Suprapubic skin (tissue), 4 donors: ENCODE results near the gene CCDC27. TPM values are rescaled to one million over a fixed set of nuclear protein-coding genes. Genes with fewer than 3 reads are reported as not detected.
"Not testable (repeated sequence)": the region's sequence is repeated elsewhere in the genome, so short reads cannot be mapped to it uniquely, and the experiment has no call there.

Experiments used
- DNase-seq, 2 donors: peaks; one replicate each; pipeline ENCODE4 v3.0.0-alpha.2; 2019; ENCODE audit warnings: low spot score in 2 of 2
- H3K27ac ChIP-seq: fragments of 200-600 bp; sonication (generic); one replicate; pipeline ENCODE4 v1.5.1; 2019
- H3K27me3 ChIP-seq: fragments of 200-600 bp; sonication (generic); one replicate; pipeline ENCODE4 v1.5.1; 2019
- H3K36me3 ChIP-seq: fragments of 200-600 bp; sonication (generic); one replicate; pipeline ENCODE4 v1.5.1; 2019
- H3K4me1 ChIP-seq: fragments of 200-600 bp; sonication (generic); one replicate; pipeline ENCODE4 v1.5.1; 2019
- H3K4me3 ChIP-seq: fragments of 200-600 bp; sonication (generic); one replicate; pipeline ENCODE4 v1.5.1; 2019; ENCODE audit warnings: mild to moderate bottlenecking
- H3K9me3 ChIP-seq: fragments of 200-600 bp; sonication (generic); one replicate; pipeline ENCODE4 v1.5.1; 2019
- EP300 ChIP-seq: sonication (generic); formaldehyde crosslinking; IDR thresholded peaks from one replicate; pipeline ENCODE4 v1.6.1; 2017; ENCODE audit warnings: antibody characterized with exemption
- POLR2A ChIP-seq, 2 donors: fragments of 450-650 bp; IDR thresholded peaks; one replicate each; pipeline ENCODE4 v1.6.1; 2017; ENCODE audit warnings: antibody characterized with exemption in 2 of 2, mild to moderate bottlenecking in 2 of 2, moderate library complexity in 2 of 2
- POLR2AphosphoS5 ChIP-seq, 3 donors: sonication (generic); formaldehyde crosslinking; IDR thresholded peaks; one replicate each; pipeline ENCODE4 v1.6.1; 2017; ENCODE audit warnings: antibody characterized with exemption in 3 of 3
- WGBS: methylation state at CpG from one replicate; pipeline ENCODE4 v1.1.5; 2018; 5-methylcytosine and 5-hydroxymethylcytosine counted together
- total RNA-seq, 4 donors: library from RNA; depleted of rRNA; stranded (reverse); fragments of >200 nt; gene quantifications; one replicate each; pipeline ENCODE4 v1.1.0, GENCODE V29; 2016
- TF ChIP-seq, protein P1 (sequence below), 2 donors: fragments of 200-600 bp in 1 of 2; fragments of 450-650 bp in 1 of 2; sonication (generic) in 1 of 2; IDR thresholded peaks; one replicate each; pipeline ENCODE4 v1.5.1; 2016 to 2019; ENCODE audit warnings: antibody characterized with exemption in 2 of 2, mild to moderate bottlenecking in 1 of 2, moderate library complexity in 1 of 2

CCDC27 gene
- total RNA-seq, 4 donors from 2014 or later: not detected

DNA sequence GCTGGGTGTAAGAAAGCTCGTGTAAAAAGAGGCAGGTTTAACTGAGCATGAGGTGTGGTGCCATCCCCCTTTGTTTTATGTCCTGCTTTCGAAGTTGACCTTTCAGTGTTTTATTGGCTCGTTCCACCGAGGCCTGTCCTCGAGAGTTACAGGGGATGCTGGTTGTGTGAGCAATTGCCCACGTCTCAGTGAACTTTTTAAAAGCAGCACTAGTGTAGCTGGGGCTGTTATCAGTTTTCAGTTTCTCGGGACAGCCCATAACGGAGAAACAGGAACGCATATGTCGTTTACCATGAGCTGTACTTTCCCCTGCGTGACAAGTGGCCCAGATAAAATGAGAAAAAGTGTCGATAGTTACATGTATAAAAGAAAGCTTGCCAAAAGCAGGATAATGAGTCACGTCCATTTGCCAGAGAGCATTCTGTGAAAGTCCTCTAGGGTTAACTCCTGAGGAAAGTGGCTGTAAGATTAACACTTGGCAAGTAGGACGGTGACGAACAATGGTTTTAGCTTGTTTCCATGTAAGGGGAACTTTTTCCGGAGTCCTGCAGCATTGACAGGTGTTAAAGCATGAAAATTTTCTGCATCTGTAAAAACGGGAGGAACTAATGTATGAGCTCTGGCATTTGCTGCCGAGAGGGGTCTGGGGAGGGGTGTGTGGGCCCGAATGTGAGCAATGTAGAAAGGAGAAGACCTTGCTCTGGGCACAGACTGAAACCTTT lies 51.8 kb downstream of the CCDC27 start:
- Histone ChIP-seq H3K27ac (no peak overlapping the region), H3K4me3 (no peak overlapping the region), H3K36me3 (no peaks in the 10 kb centered on the region), H3K9me3 (no peaks in the 10 kb centered on the region), H3K27me3 (peaks cover 16% of the 10 kb centered on the region), H3K4me1 (no peaks in the 10 kb centered on the region)
- TF ChIP-seq, protein P1, sequence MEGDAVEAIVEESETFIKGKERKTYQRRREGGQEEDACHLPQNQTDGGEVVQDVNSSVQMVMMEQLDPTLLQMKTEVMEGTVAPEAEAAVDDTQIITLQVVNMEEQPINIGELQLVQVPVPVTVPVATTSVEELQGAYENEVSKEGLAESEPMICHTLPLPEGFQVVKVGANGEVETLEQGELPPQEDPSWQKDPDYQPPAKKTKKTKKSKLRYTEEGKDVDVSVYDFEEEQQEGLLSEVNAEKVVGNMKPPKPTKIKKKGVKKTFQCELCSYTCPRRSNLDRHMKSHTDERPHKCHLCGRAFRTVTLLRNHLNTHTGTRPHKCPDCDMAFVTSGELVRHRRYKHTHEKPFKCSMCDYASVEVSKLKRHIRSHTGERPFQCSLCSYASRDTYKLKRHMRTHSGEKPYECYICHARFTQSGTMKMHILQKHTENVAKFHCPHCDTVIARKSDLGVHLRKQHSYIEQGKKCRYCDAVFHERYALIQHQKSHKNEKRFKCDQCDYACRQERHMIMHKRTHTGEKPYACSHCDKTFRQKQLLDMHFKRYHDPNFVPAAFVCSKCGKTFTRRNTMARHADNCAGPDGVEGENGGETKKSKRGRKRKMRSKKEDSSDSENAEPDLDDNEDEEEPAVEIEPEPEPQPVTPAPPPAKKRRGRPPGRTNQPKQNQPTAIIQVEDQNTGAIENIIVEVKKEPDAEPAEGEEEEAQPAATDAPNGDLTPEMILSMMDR (IDR thresholded peaks at IDR 0.05): no peak
- TF ChIP-seq EP300 (no peak), POLR2AphosphoS5 (IDR thresholded peaks at IDR 0.05) (no peak), POLR2A (IDR thresholded peaks at IDR 0.05) (no peak)
- no peak for DNase-seq
- WGBS: 62% methylated on average over 19 of the region's 19 CpGs

DNA sequence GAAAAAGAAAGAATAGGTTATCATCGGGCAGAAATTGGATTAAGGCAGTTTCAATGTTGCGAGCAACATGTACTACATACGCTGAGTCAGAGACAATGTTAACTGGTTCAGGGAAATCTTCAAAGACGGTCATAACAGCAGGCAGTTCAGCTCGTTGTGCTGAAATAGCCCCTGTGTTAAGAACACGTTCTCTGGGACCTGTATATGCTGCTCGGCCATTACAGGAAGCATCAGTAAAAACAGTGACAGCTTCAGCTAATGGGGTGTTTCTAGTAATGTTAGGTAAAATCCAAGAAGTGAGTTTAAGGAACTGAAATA lies 52.3 kb downstream of the CCDC27 start:
- peaks cover 14% of the 10 kb centered on the region for H3K27me3 ChIP-seq
- 46% methylated on average over 7 of the region's 7 CpGs for WGBS
- not testable (repeated sequence) for H3K9me3 ChIP-seq, H3K4me1 ChIP-seq, H3K36me3 ChIP-seq, H3K4me3 ChIP-seq, DNase-seq, H3K27ac ChIP-seq

DNA sequence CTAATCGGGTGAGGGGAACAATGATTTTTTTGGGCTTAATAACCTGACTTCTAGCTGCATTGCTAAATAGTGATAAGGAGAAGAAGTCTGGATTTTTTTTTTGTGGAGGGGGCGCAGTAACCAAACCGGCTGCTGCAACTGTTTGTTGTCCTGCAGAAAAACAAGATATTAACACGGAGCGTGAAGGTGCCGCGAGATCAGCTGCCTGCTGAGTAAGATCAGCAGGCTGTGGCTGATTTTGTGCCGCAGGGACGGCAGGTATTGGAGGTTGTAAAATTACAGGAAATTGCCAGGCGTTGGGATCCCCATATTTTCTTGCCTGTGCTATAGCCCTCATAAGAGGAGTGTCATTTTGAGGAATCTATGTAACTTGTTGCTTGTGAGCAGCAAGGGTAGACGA lies 52.8 kb downstream of the CCDC27 start:
- H3K4me3 ChIP-seq: no peak overlapping the region
- H3K9me3 ChIP-seq: no peaks in the 10 kb centered on the region
- no peak overlapping the region for H3K27ac ChIP-seq
- DNase-seq: no peak
- peaks cover 11% of the 10 kb centered on the region for H3K27me3 ChIP-seq
- H3K4me1 ChIP-seq: no peaks in the 10 kb centered on the region
- TF ChIP-seq POLR2AphosphoS5 (IDR thresholded peaks at IDR 0.05) (no peak), EP300 (no peak)
- TF ChIP-seq, protein P1 (IDR thresholded peaks at IDR 0.05): no peak
- WGBS: 76% methylated on average over 11 of the region's 11 CpGs
- no peaks in the 10 kb centered on the region for H3K36me3 ChIP-seq

DNA sequence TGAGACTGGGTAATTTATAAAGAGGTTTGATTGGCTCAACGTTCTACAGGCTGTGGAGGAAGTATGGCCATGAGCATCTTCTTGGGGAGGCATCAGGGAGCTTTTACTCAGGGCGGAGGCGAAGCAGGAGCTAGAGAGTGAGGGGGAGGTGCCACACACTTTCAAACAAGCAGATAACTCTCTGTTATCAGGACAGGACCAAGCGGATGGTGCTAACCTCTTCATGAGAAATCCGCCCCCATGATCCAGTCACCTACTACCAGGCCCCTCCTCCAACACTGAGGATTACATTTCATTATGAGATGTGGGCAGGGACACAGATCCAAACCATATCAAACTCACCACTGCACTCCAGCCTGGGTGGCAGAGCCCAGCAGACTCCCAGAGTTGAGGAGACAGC lies 55.5 kb downstream of the CCDC27 start:
- H3K9me3 ChIP-seq: no peaks in the 10 kb centered on the region
- H3K4me1 ChIP-seq: no peaks in the 10 kb centered on the region
- H3K4me3 ChIP-seq: no peak overlapping the region
- H3K36me3 ChIP-seq: no peaks in the 10 kb centered on the region
- peaks cover 11% of the 10 kb centered on the region for H3K27me3 ChIP-seq
- 83% methylated on average over 5 of the region's 5 CpGs for WGBS
- no peak for DNase-seq
- TF ChIP-seq, protein P1 (IDR thresholded peaks at IDR 0.05): no peak
- TF ChIP-seq POLR2AphosphoS5 (IDR thresholded peaks at IDR 0.05): no peak
- H3K27ac ChIP-seq: no peak overlapping the region

DNA sequence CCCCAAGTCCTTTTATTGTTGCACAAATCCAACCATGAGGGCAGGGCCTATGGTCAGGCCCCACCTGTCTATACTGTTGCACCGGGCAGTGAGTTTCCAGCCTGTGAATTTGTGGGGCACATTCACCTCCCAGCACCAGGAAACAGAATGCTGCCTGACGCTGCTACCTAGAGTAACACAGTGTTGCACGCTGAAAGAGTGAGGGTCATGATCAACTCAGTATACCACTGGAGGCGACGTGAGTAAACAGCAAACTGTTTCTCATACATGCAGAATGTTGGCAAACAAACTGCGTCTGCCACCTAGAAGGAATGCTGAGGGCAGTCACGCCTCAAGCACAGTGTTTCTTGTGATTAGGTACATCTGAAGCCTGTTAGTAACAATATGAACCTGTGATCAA lies 57.4 kb downstream of the CCDC27 start:
- Histone ChIP-seq H3K27me3 (no peaks in the 10 kb centered on the region), H3K9me3 (no peaks in the 10 kb centered on the region), H3K36me3 (peaks cover 9% of the 10 kb centered on the region), H3K4me3 (no peak overlapping the region), H3K27ac (no peak overlapping the region), H3K4me1 (no peaks in the 10 kb centered on the region)
- 68% methylated on average over 7 of the region's 7 CpGs for WGBS
- TF ChIP-seq POLR2A (IDR thresholded peaks at IDR 0.05) (no peak), EP300 (no peak), POLR2AphosphoS5 (IDR thresholded peaks at IDR 0.05) (no peak)
- TF ChIP-seq, protein P1 (IDR thresholded peaks at IDR 0.05): no peak
- DNase-seq: no peak

DNA sequence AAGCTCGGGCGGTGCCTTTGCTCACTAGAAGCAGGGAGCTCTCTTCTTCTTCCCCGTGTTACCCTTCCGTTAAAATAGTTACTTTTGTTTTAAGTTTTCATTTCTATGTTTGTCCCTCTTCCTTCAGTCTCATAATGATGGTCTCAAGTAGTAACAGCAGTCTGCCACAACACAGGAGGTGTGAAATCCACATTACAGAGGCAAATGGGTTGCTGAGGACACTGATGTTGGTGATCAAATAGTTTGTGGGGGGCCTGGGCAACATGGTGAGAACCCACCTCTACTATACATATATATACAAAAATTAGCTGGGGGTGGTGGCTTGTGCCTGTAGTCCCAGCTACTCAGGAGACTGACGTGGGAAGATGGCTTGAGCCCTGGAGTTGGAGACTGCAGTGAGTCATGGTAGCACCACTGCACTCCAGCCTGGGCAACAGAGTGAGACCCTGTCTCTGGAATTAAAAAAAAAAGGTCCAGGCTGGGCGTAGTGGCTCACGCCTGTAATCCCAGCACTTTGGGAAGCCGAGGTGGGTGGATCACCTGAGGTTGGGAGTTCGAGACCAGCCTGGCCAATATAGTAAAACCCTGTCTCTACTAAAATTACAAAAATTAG lies 58.0 kb downstream of the CCDC27 start:
- not testable (repeated sequence) for DNase-seq, H3K4me1 ChIP-seq, H3K27me3 ChIP-seq, H3K4me3 ChIP-seq, H3K27ac ChIP-seq, H3K9me3 ChIP-seq
- 84% methylated on average over 9 of the region's 9 CpGs for WGBS
- H3K36me3 ChIP-seq: peaks cover 15% of the 10 kb centered on the region
